Astrocyte of the cerebellum (primary cell): ENCODE results near the gene CCNL2.

Experiments
- DNase-seq: peaks from one replicate; pipeline ENCODE4 v3.0.0-alpha.2; 2011; ENCODE audit warnings: low read depth
- H3K4me3 ChIP-seq: 2 replicates; pipeline ENCODE4 v1.5.1; 2011; ENCODE audit warnings: mild to moderate bottlenecking, low read depth, low read length, moderate library complexity
- in situ Hi-C: cut with HindIII; loops from 2 replicates; pipeline ENCODE4 v1.10.0; 2017; ENCODE audit warnings: low sequenced_read_pairs
- TF ChIP-seq, protein P1 (sequence below): IDR thresholded peaks from 2 replicates; pipeline ENCODE4 v1.5.1; 2012; ENCODE audit warnings: low read length, low read depth, moderate library complexity, mild to moderate bottlenecking; ENCODE audit errors: missing control alignments

CCNL2 gene

DNA sequence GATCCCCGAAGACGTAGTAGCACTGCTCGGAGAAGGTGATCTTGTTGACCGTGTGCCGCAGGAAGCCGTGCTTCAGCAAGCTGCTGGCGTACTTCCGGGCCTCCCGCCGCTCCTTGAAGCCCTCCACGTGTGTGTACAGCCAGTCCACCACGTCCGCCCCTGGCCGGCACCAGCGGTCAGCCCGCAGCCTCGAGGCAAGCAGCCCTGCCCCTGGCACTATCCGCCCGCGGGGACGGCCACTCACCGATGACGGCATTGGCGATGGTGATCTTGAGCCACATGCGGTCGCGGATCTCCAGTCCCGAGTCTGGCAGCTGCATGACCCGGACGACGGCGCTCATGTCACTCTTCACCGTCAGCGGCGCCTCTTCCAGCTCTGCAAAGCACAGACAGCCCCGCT lies 60.9 kb downstream of the CCNL2 start:
- in situ Hi-C loops: no loop called here
- H3K4me3 ChIP-seq: no peak overlapping the region
- DNase-seq: no peak
- TF ChIP-seq, protein P1, sequence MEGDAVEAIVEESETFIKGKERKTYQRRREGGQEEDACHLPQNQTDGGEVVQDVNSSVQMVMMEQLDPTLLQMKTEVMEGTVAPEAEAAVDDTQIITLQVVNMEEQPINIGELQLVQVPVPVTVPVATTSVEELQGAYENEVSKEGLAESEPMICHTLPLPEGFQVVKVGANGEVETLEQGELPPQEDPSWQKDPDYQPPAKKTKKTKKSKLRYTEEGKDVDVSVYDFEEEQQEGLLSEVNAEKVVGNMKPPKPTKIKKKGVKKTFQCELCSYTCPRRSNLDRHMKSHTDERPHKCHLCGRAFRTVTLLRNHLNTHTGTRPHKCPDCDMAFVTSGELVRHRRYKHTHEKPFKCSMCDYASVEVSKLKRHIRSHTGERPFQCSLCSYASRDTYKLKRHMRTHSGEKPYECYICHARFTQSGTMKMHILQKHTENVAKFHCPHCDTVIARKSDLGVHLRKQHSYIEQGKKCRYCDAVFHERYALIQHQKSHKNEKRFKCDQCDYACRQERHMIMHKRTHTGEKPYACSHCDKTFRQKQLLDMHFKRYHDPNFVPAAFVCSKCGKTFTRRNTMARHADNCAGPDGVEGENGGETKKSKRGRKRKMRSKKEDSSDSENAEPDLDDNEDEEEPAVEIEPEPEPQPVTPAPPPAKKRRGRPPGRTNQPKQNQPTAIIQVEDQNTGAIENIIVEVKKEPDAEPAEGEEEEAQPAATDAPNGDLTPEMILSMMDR: no peak

DNA sequence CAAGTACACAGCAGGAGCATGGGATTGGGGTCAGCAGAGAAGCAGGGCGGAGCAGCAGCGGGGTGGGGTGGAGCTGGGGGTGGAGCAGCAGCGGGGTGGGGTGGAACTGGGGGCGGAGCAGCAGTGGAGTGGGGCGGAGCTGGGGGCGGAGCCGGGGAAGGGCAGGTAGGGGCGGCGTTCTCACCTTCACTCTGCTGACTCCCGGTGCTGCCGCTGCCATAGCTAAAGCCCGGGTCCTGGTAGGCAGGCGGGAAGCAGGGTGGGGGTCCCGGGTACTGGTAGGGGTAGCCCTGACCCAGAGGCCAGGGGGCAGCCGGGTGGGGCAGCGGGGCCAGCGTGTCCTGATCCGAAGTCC lies 61.4 kb downstream of the CCNL2 start:
- TF ChIP-seq, protein P1: no peak
- no peak overlapping the region for H3K4me3 ChIP-seq
- no peak for DNase-seq
- in situ Hi-C loops: no loop called here

DNA sequence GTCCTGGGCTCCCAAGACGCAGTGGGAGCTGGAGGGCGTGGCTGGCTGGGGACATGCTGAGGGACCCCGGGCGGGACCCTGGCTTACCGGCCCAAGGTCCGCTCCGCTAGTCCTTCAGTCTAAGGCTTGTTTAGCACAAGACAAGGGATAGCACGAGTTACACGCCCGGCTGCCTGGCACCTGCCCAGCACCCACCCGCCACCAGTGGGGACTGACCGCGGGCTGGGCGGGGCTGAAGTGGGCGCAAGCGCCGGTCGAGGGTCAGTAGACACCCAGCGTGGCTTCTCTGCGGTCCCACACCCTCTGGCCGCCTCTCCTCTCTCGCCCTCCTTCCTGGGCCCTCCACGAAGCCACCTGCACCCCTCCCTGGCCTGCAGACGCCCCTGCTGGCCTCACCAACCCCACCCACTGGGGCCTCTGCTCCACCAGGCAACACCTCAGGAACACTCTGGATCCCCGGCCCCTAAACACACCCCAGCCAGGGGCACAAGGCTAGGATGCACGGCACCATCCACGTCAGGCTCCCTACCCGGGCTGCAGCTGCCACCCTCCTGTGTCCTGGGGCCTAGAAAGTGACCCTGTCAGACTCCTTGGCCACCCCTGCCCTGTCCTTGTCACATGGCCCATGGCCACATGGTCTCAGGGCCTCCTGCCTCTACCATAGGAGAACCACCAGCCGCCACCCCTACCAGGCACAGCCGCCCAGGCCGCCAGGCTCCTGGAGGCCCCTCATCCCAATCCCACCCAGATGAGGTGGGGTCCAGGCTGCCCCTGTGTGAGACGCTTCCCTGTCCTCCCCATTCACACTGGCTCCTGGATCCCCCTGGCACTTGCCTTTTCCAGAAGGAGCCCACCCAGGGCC lies 62.0 kb downstream of the CCNL2 start:
- TF ChIP-seq, protein P1: no peak
- no peak overlapping the region for H3K4me3 ChIP-seq
- in situ Hi-C loops: no loop called here
- no peak for DNase-seq

DNA sequence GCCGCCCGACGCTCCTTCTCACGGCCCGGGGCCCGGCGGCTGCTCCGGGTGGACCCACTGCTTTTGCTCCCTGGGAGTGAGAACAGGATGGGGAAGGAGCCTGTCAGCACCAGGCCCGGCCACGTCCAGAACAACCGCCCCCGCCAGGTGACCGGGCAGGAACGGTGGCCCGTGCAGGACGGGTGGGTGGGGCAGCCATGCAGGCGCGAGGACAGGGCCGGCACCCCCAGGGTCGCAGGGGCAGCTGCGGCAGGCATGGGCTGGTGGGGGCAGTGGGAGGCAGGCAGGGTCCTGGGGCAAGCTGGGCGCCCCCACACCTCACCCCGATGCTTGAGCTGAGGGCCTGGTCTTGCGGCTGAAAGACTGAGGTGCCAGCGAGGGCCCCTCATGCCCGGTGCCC lies 62.7 kb downstream of the CCNL2 start:
- no peak for DNase-seq
- H3K4me3 ChIP-seq: no peak overlapping the region
- in situ Hi-C loops: no loop called here

DNA sequence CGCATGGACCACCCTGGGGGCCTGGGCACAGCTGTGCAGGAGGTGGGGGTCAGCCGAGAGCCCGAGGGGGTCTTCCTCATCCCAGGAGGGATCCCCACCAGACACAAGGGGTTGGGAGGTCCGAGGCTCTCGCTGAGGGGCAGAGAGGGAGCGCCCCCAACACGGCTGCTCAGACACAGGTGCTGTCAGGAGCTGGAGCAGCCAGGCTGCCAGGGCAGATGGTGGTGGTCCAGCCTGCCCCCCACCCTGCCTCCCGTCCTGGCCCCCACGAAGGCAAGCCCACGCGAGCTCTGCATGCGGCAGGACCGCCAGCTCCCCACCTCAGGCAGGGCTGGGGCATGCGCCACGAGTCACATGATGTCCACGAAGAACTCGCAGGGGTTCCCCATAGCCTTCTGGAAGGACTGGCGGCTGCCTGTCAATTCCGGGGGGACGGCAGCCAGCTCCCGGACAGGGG lies 63.3 kb downstream of the CCNL2 start:
- no peak overlapping the region for H3K4me3 ChIP-seq
- no peak for DNase-seq
- TF ChIP-seq, protein P1: no peak
- in situ Hi-C loops: no loop called here

More for the DNA sequence above, 62.7 kb downstream of the CCNL2 start:
- TF ChIP-seq, protein P1: no peak
